ENCODE data around the gene KRT4.

DNA sequence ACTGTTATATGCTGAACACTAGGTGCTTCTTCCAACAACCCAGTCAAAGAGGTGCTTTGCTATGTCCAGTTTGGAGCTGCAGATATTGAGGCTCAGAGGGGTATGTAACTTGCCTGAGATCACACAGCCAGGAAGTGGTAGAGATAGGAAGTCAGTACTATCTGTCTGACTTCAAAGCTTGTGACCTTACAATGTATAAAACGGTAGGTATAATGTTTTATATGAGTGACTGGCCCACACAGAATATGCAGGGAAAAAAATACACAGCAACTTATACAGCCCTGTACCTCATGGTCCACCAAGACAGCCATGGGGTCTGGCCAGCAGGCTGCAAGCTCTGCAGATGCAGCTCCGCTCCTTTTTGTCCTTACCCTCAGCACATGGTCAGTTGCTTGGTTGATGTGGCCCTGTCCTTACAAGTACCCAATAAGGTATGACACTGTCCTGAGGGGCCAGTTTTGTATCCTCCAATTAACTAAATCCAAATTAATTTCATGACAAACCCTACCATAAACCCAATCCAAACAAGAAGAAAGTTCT lies 3.9 kb upstream of the KRT4 start:
- TF ChIP-seq, protein P1, sequence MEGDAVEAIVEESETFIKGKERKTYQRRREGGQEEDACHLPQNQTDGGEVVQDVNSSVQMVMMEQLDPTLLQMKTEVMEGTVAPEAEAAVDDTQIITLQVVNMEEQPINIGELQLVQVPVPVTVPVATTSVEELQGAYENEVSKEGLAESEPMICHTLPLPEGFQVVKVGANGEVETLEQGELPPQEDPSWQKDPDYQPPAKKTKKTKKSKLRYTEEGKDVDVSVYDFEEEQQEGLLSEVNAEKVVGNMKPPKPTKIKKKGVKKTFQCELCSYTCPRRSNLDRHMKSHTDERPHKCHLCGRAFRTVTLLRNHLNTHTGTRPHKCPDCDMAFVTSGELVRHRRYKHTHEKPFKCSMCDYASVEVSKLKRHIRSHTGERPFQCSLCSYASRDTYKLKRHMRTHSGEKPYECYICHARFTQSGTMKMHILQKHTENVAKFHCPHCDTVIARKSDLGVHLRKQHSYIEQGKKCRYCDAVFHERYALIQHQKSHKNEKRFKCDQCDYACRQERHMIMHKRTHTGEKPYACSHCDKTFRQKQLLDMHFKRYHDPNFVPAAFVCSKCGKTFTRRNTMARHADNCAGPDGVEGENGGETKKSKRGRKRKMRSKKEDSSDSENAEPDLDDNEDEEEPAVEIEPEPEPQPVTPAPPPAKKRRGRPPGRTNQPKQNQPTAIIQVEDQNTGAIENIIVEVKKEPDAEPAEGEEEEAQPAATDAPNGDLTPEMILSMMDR (IDR thresholded peaks at IDR 0.05) = no peak
- TF ChIP-seq POLR2A (IDR thresholded peaks at IDR 0.05) = no peak
